ENCODE measurements around the gene TGIF2. TPM values are rescaled to one million over a fixed set of nuclear protein-coding genes. Genes with fewer than 3 reads are reported as not detected.

Gene TGIF2
- total and polyA plus RNA-seq, 2 of the 13 experiments (the other 11 are each of a cell fraction or from before 2014, with no cell fraction given) = 41.3 to 53.9 TPM

- TF ChIP-seq, protein P1, sequence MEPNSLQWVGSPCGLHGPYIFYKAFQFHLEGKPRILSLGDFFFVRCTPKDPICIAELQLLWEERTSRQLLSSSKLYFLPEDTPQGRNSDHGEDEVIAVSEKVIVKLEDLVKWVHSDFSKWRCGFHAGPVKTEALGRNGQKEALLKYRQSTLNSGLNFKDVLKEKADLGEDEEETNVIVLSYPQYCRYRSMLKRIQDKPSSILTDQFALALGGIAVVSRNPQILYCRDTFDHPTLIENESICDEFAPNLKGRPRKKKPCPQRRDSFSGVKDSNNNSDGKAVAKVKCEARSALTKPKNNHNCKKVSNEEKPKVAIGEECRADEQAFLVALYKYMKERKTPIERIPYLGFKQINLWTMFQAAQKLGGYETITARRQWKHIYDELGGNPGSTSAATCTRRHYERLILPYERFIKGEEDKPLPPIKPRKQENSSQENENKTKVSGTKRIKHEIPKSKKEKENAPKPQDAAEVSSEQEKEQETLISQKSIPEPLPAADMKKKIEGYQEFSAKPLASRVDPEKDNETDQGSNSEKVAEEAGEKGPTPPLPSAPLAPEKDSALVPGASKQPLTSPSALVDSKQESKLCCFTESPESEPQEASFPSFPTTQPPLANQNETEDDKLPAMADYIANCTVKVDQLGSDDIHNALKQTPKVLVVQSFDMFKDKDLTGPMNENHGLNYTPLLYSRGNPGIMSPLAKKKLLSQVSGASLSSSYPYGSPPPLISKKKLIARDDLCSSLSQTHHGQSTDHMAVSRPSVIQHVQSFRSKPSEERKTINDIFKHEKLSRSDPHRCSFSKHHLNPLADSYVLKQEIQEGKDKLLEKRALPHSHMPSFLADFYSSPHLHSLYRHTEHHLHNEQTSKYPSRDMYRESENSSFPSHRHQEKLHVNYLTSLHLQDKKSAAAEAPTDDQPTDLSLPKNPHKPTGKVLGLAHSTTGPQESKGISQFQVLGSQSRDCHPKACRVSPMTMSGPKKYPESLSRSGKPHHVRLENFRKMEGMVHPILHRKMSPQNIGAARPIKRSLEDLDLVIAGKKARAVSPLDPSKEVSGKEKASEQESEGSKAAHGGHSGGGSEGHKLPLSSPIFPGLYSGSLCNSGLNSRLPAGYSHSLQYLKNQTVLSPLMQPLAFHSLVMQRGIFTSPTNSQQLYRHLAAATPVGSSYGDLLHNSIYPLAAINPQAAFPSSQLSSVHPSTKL (CRISPR knock-in tag; IDR thresholded peaks at IDR 0.05) = 0 out of 2 replicates have a peak, but pooled peaks have one; percentile 22
- TF ChIP-seq GATAD1 (CRISPR knock-in tag; IDR thresholded peaks at IDR 0.05) (peak; percentile 47; the same call in 1 of the 2 replicates), MXI1 (IDR thresholded peaks at IDR 0.05; ENCODE audit: borderline replicate concordance, low read depth, low read length) (peak; percentile 37; the same call in 1 of the 3 replicates), THAP11 (CRISPR knock-in tag; IDR thresholded peaks at IDR 0.05) (0 out of 2 replicates have a peak, but pooled peaks have one; percentile 26), KMT2B (CRISPR knock-in tag; IDR thresholded peaks at IDR 0.05) (peak; percentile 24; the same call in 1 of the 2 replicates), SOX5 (CRISPR knock-in tag; IDR thresholded peaks at IDR 0.05; ENCODE audit: borderline replicate concordance) (no peak), ZGPAT (CRISPR knock-in tag; IDR thresholded peaks at IDR 0.05) (0 out of 2 replicates have a peak, but pooled peaks have one; percentile 23), PATZ1 (CRISPR knock-in tag; IDR thresholded peaks at IDR 0.05) (0 out of 2 replicates have a peak, but pooled peaks have one; percentile 20), ZBTB33 (CRISPR knock-in tag; IDR thresholded peaks at IDR 0.05) (peak; percentile 91), ZNF768 (CRISPR knock-in tag; IDR thresholded peaks at IDR 0.05) (no peak)
- TF ChIP-seq, protein P2, sequence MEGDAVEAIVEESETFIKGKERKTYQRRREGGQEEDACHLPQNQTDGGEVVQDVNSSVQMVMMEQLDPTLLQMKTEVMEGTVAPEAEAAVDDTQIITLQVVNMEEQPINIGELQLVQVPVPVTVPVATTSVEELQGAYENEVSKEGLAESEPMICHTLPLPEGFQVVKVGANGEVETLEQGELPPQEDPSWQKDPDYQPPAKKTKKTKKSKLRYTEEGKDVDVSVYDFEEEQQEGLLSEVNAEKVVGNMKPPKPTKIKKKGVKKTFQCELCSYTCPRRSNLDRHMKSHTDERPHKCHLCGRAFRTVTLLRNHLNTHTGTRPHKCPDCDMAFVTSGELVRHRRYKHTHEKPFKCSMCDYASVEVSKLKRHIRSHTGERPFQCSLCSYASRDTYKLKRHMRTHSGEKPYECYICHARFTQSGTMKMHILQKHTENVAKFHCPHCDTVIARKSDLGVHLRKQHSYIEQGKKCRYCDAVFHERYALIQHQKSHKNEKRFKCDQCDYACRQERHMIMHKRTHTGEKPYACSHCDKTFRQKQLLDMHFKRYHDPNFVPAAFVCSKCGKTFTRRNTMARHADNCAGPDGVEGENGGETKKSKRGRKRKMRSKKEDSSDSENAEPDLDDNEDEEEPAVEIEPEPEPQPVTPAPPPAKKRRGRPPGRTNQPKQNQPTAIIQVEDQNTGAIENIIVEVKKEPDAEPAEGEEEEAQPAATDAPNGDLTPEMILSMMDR (CRISPR knock-in tag; IDR thresholded peaks at IDR 0.05) = peak; percentile 79
- TF ChIP-seq, protein P3, sequence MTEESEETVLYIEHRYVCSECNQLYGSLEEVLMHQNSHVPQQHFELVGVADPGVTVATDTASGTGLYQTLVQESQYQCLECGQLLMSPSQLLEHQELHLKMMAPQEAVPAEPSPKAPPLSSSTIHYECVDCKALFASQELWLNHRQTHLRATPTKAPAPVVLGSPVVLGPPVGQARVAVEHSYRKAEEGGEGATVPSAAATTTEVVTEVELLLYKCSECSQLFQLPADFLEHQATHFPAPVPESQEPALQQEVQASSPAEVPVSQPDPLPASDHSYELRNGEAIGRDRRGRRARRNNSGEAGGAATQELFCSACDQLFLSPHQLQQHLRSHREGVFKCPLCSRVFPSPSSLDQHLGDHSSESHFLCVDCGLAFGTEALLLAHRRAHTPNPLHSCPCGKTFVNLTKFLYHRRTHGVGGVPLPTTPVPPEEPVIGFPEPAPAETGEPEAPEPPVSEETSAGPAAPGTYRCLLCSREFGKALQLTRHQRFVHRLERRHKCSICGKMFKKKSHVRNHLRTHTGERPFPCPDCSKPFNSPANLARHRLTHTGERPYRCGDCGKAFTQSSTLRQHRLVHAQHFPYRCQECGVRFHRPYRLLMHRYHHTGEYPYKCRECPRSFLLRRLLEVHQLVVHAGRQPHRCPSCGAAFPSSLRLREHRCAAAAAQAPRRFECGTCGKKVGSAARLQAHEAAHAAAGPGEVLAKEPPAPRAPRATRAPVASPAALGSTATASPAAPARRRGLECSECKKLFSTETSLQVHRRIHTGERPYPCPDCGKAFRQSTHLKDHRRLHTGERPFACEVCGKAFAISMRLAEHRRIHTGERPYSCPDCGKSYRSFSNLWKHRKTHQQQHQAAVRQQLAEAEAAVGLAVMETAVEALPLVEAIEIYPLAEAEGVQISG (CRISPR knock-in tag; IDR thresholded peaks at IDR 0.05) = peak; percentile 85
Observed at GRCh38 chr20:36591854-36592641, 18.7 kb downstream of the TGIF2 start (continued).
